ENCODE results near the gene KDM2B. TPM values are rescaled to one million over a fixed set of nuclear protein-coding genes. Genes with fewer than 3 reads are reported as not detected.

Gene KDM2B
- total and polyA plus RNA-seq, 2 donors from 2014 or later, result 6.2 to 19.7 TPM

- FAIRE-seq, result no peak
- H3K9ac ChIP-seq (ENCODE audit: low read length in 3 of 3), result no peak overlapping the region
- intact Hi-C loops (cut with DNase I), result no loop called here
These were observed 75.3 kb downstream of the KDM2B start for GRCh38 chr12:121505513-121505912.

GRCh38 chr12:121504505-121504904, 76.3 kb downstream of the KDM2B start:
- Histone ChIP-seq H3K9ac (ENCODE audit: low read length in 3 of 3) (no peak overlapping the region), H3K4me1 (ENCODE audit: control insufficient read depth in 2 of 3, insufficient read depth in 2 of 3, low read depth in 1 of 3, low read length in 3 of 3) (peaks cover 0 to 3% (median 0%) of the 10 kb centered on the region in 3 donors), H3K36me3 (ENCODE audit: control insufficient read depth in 2 of 3, insufficient read depth in 3 of 3, low read length in 3 of 3) (peaks cover 0 to 2% (median 0%) of the 10 kb centered on the region in 3 donors), H3K27me3 (ENCODE audit: control insufficient read depth, insufficient read depth, low read length) (no peaks in the 10 kb centered on the region), H3K27ac (ENCODE audit: low read depth in 2 of 2, low read length in 2 of 2) (no peak overlapping the region), H3K9me3 (ENCODE audit: control insufficient read depth in 2 of 3, insufficient read depth in 1 of 3, low read length in 3 of 3) (no peaks in the 10 kb centered on the region), H3K4me3 (ENCODE audit: low read length in 3 of 3) (no peak overlapping the region)
- no peak for FAIRE-seq
- DNase-seq, result no peak
- intact Hi-C loops (cut with DNase I), result no loop called here
- TF ChIP-seq CTCF (IDR thresholded peaks at IDR 0.05; ENCODE audit: borderline replicate concordance, extremely low read depth, insufficient read depth), result no peak

More at GRCh38 chr12:121505513-121505912, 75.3 kb downstream of the KDM2B start:
- no peaks in the 10 kb centered on the region for H3K27me3 ChIP-seq (ENCODE audit: control insufficient read depth, insufficient read depth, low read length)
- TF ChIP-seq CTCF (IDR thresholded peaks at IDR 0.05; ENCODE audit: borderline replicate concordance, extremely low read depth, insufficient read depth), result no peak
- DNase-seq, result no peak
- peaks cover 0 to 2% (median 0%) of the 10 kb centered on the region in 3 donors for H3K36me3 ChIP-seq (ENCODE audit: control insufficient read depth in 2 of 3, insufficient read depth in 3 of 3, low read length in 3 of 3)
- H3K4me1 ChIP-seq (ENCODE audit: control insufficient read depth in 2 of 3, insufficient read depth in 2 of 3, low read depth in 1 of 3, low read length in 3 of 3), result no peaks in the 10 kb centered on the region
- no peak overlapping the region for H3K27ac ChIP-seq (ENCODE audit: low read depth in 2 of 2, low read length in 2 of 2)
- no peak overlapping the region for H3K4me3 ChIP-seq (ENCODE audit: low read length in 3 of 3)
- no peaks in the 10 kb centered on the region for H3K9me3 ChIP-seq (ENCODE audit: control insufficient read depth in 2 of 3, insufficient read depth in 1 of 3, low read length in 3 of 3)

- no peaks in the 10 kb centered on the region for H3K9me3 ChIP-seq (ENCODE audit: control insufficient read depth in 2 of 3, insufficient read depth in 1 of 3, low read length in 3 of 3)
- DNase-seq (no peak), FAIRE-seq (no peak)
These were observed 77.4 kb downstream of the KDM2B start for GRCh38 chr12:121503395-121503794.

More at GRCh38 chr12:121503395-121503794, 77.4 kb downstream of the KDM2B start:
- intact Hi-C loops (cut with DNase I), result no loop called here
- H3K9ac ChIP-seq (ENCODE audit: low read length in 3 of 3), result no peak overlapping the region
- no peaks in the 10 kb centered on the region for H3K27me3 ChIP-seq (ENCODE audit: control insufficient read depth, insufficient read depth, low read length)
- H3K27ac ChIP-seq (ENCODE audit: low read depth in 2 of 2, low read length in 2 of 2), result no peak overlapping the region
- H3K4me1 ChIP-seq (ENCODE audit: control insufficient read depth in 2 of 3, insufficient read depth in 2 of 3, low read depth in 1 of 3, low read length in 3 of 3), result peaks cover 0 to 3% (median 0%) of the 10 kb centered on the region in 3 donors
- TF ChIP-seq CTCF (IDR thresholded peaks at IDR 0.05; ENCODE audit: borderline replicate concordance, extremely low read depth, insufficient read depth), result no peak
- no peaks in the 10 kb centered on the region for H3K36me3 ChIP-seq (ENCODE audit: control insufficient read depth in 2 of 3, insufficient read depth in 3 of 3, low read length in 3 of 3)
- H3K4me3 ChIP-seq (ENCODE audit: low read length in 3 of 3), result no peak overlapping the region

Measured in kidney (tissue), 14 donors.